GM06990 (cell line): ENCODE results near the gene NETO2.
"Not testable (repeated sequence)": the region's sequence is repeated elsewhere in the genome, so short reads cannot be mapped to it uniquely, and the experiment has no call there.

Experiments used
- DNase-seq: peaks from one replicate; pipeline ENCODE4 v3.0.0-alpha.2; 2011; ENCODE audit not compliant: insufficient read length; ENCODE audit errors: extremely low read depth
- H3K27me3 ChIP-seq: replicated peaks from 2 replicates; pipeline ENCODE4 v1.6.0; 2011; ENCODE audit warnings: low read length; ENCODE audit not compliant: control insufficient read depth, insufficient read depth
- H3K36me3 ChIP-seq: 2 replicates; pipeline ENCODE4 v1.5.1; 2011; ENCODE audit warnings: low read length; ENCODE audit not compliant: control insufficient read depth, insufficient read depth
- H3K4me3 ChIP-seq: replicated peaks from 2 replicates; pipeline ENCODE4 v1.5.1; 2011; ENCODE audit warnings: low read depth, mild to moderate bottlenecking, control low read depth, low read length
- TF ChIP-seq, protein P1 (sequence below): IDR thresholded peaks from 2 replicates; pipeline ENCODE4 v1.5.1; 2011; ENCODE audit warnings: low read length, control low read depth, mild to moderate bottlenecking, inconsistent platforms; ENCODE audit not compliant: insufficient read depth, poor library complexity, severe bottlenecking

Gene NETO2

DNA sequence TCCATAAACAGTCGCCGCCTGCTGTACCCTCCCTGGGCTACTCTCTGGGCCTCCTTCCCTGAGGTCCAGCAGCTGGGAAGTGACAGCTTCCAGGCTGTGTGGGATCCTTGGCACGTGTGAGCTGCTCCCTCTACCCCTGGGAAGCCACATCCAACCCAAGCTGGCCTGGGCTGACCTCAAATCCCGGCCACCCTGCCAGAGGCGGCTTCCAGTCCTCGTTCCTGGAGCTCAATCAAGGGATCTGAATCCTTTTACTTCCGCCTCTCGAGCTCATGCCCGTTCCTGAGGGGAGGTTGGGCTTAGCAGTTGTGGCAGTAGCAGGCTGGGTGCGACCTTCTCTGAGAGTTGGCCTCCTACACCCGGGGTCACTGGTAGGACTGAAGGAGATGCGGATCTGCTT, 82.5 kb downstream of the NETO2 start:
- no peaks in the 10 kb centered on the region for H3K36me3 ChIP-seq
- TF ChIP-seq, protein P1, sequence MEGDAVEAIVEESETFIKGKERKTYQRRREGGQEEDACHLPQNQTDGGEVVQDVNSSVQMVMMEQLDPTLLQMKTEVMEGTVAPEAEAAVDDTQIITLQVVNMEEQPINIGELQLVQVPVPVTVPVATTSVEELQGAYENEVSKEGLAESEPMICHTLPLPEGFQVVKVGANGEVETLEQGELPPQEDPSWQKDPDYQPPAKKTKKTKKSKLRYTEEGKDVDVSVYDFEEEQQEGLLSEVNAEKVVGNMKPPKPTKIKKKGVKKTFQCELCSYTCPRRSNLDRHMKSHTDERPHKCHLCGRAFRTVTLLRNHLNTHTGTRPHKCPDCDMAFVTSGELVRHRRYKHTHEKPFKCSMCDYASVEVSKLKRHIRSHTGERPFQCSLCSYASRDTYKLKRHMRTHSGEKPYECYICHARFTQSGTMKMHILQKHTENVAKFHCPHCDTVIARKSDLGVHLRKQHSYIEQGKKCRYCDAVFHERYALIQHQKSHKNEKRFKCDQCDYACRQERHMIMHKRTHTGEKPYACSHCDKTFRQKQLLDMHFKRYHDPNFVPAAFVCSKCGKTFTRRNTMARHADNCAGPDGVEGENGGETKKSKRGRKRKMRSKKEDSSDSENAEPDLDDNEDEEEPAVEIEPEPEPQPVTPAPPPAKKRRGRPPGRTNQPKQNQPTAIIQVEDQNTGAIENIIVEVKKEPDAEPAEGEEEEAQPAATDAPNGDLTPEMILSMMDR = no peak

DNA sequence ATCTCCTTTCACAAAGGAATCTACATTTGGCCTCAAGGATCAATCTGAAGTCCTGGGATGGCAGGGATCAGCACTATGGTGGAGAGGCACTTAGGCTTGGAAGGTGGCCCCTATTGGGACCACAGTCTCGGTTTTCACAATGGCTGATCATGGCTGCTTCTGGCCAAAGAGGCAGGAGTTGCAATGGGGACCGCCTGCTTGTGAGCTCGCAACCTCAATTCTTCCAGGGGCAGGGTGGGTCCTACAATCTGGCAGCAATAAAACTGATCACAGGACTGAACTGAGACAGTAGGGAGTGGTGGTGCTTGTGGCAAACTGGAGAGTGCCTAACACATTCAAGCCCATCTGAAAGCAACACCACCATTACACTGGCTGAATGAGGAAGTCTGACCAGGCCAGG, 83.1 kb downstream of the NETO2 start:
- H3K27me3 ChIP-seq = no peaks in the 10 kb centered on the region
- TF ChIP-seq, protein P1 = no peak
- no peak overlapping the region for H3K4me3 ChIP-seq
- DNase-seq = no peak
- no peaks in the 10 kb centered on the region for H3K36me3 ChIP-seq

More for the DNA sequence above, 82.5 kb downstream of the NETO2 start:
- no peak for DNase-seq
- no peaks in the 10 kb centered on the region for H3K27me3 ChIP-seq
- no peak overlapping the region for H3K4me3 ChIP-seq

- no peak for DNase-seq
- Histone ChIP-seq H3K36me3 (no peaks in the 10 kb centered on the region), H3K4me3 (no peak overlapping the region), H3K27me3 (no peaks in the 10 kb centered on the region)
- TF ChIP-seq, protein P1 = no peak
These were observed 83.8 kb downstream of the NETO2 start for GRCh38 chr16:47059991-47060390.

GRCh38 chr16:47059130-47059529, 84.6 kb downstream of the NETO2 start:
- H3K4me3 ChIP-seq, H3K27me3 ChIP-seq, DNase-seq, H3K36me3 ChIP-seq: not testable (repeated sequence)

DNA sequence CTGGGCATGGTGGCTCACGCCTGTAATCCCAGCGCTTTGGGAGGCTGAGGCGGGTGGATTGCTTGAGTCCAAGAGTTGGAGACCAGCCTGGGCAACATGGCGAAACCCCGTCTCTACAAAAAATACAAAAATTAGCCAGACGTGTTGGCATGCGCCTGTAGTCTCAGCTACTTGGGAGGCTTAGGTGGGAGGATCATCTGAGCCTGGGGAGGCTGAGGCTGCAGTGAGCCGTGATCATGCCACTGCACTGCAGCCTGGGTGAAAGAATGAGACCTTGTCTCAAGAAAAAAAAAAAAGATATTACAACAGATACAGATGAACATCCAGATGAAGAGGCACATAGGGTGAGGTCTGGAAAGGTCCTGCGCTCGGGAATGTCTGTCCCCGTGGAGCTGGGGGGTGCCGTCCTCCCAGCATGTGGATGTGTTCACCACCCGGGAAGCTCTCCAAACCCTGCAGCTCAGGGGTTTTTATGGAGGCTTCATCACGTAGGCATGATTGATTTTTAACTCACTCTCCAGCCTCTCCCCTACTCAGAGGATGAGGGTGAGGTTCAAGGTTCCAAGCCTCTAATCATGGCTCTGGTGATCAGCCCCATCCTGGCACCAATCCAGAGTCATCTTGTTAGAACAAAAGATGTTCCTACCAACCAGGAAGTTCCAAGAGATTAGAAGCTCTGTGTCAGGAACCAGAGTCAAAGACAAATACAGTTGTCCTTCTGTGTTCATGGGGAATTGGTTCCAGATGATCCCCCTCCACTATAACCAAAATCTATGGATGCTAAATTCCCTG, 85.3 kb downstream of the NETO2 start:
- DNase-seq = no peak
- Histone ChIP-seq H3K36me3 (no peaks in the 10 kb centered on the region), H3K4me3 (no peak overlapping the region), H3K27me3 (no peaks in the 10 kb centered on the region)
- TF ChIP-seq, protein P1 = no peak

DNA sequence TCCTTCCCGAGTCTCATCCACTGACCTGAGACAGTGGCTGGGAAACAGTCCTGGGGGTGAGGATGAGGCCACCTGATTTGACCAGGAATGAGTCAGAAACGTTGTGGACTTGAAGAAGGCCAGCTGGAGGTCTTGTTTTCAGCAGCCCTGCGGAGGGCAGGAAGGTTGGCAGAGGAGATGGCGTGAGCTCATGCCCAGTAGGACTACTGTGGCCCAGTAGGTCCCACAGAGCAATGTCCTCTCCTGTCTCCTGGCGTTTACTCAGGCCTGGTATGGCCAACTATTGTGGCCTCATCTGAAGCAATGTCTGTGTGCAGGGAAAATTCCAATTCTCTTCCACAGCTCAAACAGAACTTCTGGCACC, 86.1 kb downstream of the NETO2 start:
- H3K27me3 ChIP-seq = no peaks in the 10 kb centered on the region
- no peaks in the 10 kb centered on the region for H3K36me3 ChIP-seq
- no peak overlapping the region for H3K4me3 ChIP-seq
- DNase-seq = no peak
- TF ChIP-seq, protein P1 = no peak
